GM23338 (cell line): ENCODE data around the gene IL1F10. TPM values are rescaled to one million over a fixed set of nuclear protein-coding genes. Genes with fewer than 3 reads are reported as not detected.

Experiments
- ATAC-seq: fragments of 200-7000 bp; cut with Tn5 transposase; 3 replicates; pipeline ENCODE4 v1.9.1; 2020
- DNase-seq: peaks from one replicate; pipeline ENCODE4 v3.0.0-alpha.2; 2015; ENCODE audit warnings: low spot score
- H2AFZ ChIP-seq: fragments of 200-600 bp; sonication (generic); 2 replicates; pipeline ENCODE4 v1.8.0; 2016; ENCODE audit warnings: antibody characterized with exemption, mild to moderate bottlenecking, moderate library complexity
- H3F3A ChIP-seq: fragments of 200-600 bp; sonication (generic); replicated peaks from 2 replicates; pipeline ENCODE4 v1.8.0; 2017; ENCODE audit warnings: antibody characterized with exemption, mixed run types, low read depth
- H3K27ac ChIP-seq: fragments of 200-600 bp; sonication (generic); 2 replicates; pipeline ENCODE4 v1.6.1; 2016; ENCODE audit warnings: low read depth
- H3K27me3 ChIP-seq: fragments of 200-600 bp; sonication (generic); 2 replicates; pipeline ENCODE4 v1.8.0; 2016; ENCODE audit warnings: mild to moderate bottlenecking, mixed run types, moderate library complexity; ENCODE audit not compliant: insufficient read depth
- H3K36me3 ChIP-seq: fragments of 200-600 bp; sonication (generic); 2 replicates; pipeline ENCODE4 v1.8.0; 2016; ENCODE audit warnings: mild to moderate bottlenecking; ENCODE audit not compliant: insufficient read depth
- H3K4me1 ChIP-seq: fragments of 200-600 bp; sonication (generic); 2 replicates; pipeline ENCODE4 v1.8.0; 2016; ENCODE audit warnings: mild to moderate bottlenecking, moderate library complexity; ENCODE audit not compliant: insufficient read depth
- H3K4me2 ChIP-seq: fragments of 200-600 bp; sonication (generic); 2 replicates; pipeline ENCODE4 v1.7.1; 2017; ENCODE audit warnings: mixed run types
- H3K4me3 ChIP-seq: fragments of 200-600 bp; sonication (generic); 2 replicates; pipeline ENCODE4 v1.6.1; 2016; ENCODE audit warnings: mixed run types
- H3K79me2 ChIP-seq: fragments of 200-600 bp; sonication (generic); replicated peaks from 2 replicates; pipeline ENCODE4 v1.8.0; 2017; ENCODE audit warnings: mild to moderate bottlenecking; ENCODE audit not compliant: insufficient read depth
- H3K9me2 ChIP-seq: fragments of 200-600 bp; sonication (generic); 2 replicates; pipeline ENCODE4 v1.8.0; 2017; ENCODE audit not compliant: insufficient read depth
- H4K20me1 ChIP-seq: fragments of 200-600 bp; sonication (generic); replicated peaks from 2 replicates; pipeline ENCODE4 v1.8.0; 2017; ENCODE audit warnings: mild to moderate bottlenecking; ENCODE audit not compliant: insufficient read depth
- H3K27ac Mint-ChIP-seq: 2 replicates; pipeline ENCODE4 v1.8.0; 2020; ENCODE audit warnings: inconsistent platforms, mild to moderate bottlenecking, moderate library complexity, mixed read lengths
- H3K27me3 Mint-ChIP-seq: 3 replicates; pipeline ENCODE4 v1.8.0; 2022; ENCODE audit warnings: low read depth, mild to moderate bottlenecking, moderate library complexity, mixed read lengths, inconsistent platforms; ENCODE audit not compliant: insufficient read depth, poor library complexity
- H3K36me3 Mint-ChIP-seq: 3 replicates; pipeline ENCODE4 v1.8.0; 2021; ENCODE audit warnings: low read depth, mild to moderate bottlenecking, inconsistent platforms, moderate library complexity, mixed read lengths
- H3K4me1 Mint-ChIP-seq: 3 replicates; pipeline ENCODE4 v1.8.0; 2020; ENCODE audit warnings: mild to moderate bottlenecking, inconsistent platforms, mixed read lengths
- H3K4me3 Mint-ChIP-seq: 3 replicates; pipeline ENCODE4 v1.8.0; 2021; ENCODE audit warnings: moderate library complexity, mild to moderate bottlenecking, inconsistent platforms, mixed read lengths
- H3K9me3 Mint-ChIP-seq: 3 replicates; pipeline ENCODE4 v1.8.0; 2020; ENCODE audit warnings: moderate library complexity, mild to moderate bottlenecking, inconsistent platforms, mixed read lengths
- CREB1 ChIP-seq: fragments of 250-450 bp; sonication (Bioruptor Pico); IDR thresholded peaks from 2 replicates; pipeline ENCODE4 v1.5.0; 2020; ENCODE audit warnings: low read depth, mild to moderate bottlenecking, moderate library complexity
- CTCF ChIP-seq, 2 experiments: fragments of 200-600 bp in 1 of 2; sonication (generic) in 1 of 2; conservative IDR thresholded peaks; 2 replicates each; pipeline versions ENCODE4 v1.5.1 to v1.6.1; 2016 to 2017; ENCODE audit warnings: antibody characterized with exemption in 2 of 2, low read depth in 2 of 2, mild to moderate bottlenecking in 2 of 2, moderate library complexity in 1 of 2
- ETS1 ChIP-seq: IDR thresholded peaks from 2 replicates; pipeline ENCODE4 v1.6.1; 2016; ENCODE audit warnings: antibody characterized with exemption
- EZH2 ChIP-seq: fragments of 200-600 bp; sonication (generic); IDR thresholded peaks from one replicate; pipeline ENCODE4 v1.8.0; 2017; ENCODE audit warnings: antibody characterized with exemption, mild to moderate bottlenecking, low read depth; ENCODE audit not compliant: unreplicated experiment
- EZH2phosphoT487 ChIP-seq: fragments of 200-600 bp; sonication (generic); IDR thresholded peaks from one replicate; pipeline ENCODE4 v1.8.1; 2018; ENCODE audit warnings: antibody characterized with exemption; ENCODE audit not compliant: unreplicated experiment
- JUNB ChIP-seq: IDR thresholded peaks from one replicate; pipeline ENCODE4 v1.6.1; 2016; ENCODE audit warnings: antibody characterized with exemption; ENCODE audit not compliant: unreplicated experiment
- NANOG ChIP-seq: IDR thresholded peaks from 2 replicates; pipeline ENCODE4 v1.6.1; 2016; ENCODE audit warnings: antibody characterized with exemption, borderline replicate concordance
- POLR2AphosphoS5 ChIP-seq: IDR thresholded peaks from 2 replicates; pipeline ENCODE4 v1.6.1; 2016; ENCODE audit warnings: antibody characterized with exemption, low read depth
- REST ChIP-seq: IDR thresholded peaks from one replicate; pipeline ENCODE4 v1.6.1; 2018; ENCODE audit warnings: antibody characterized with exemption; ENCODE audit not compliant: unreplicated experiment
- STAT1 ChIP-seq: IDR thresholded peaks from one replicate; pipeline ENCODE4 v1.6.1; 2016; ENCODE audit warnings: antibody characterized with exemption; ENCODE audit not compliant: unreplicated experiment
- ZNF114 ChIP-seq: fragments of 250-450 bp; sonication (Bioruptor Pico); IDR thresholded peaks from 2 replicates; pipeline ENCODE4 v1.5.0; 2020; ENCODE audit warnings: mild to moderate bottlenecking, moderate library complexity
- ZNF331 ChIP-seq: fragments of 250-450 bp; sonication (Bioruptor Pico); IDR thresholded peaks from 2 replicates; pipeline ENCODE4 v1.5.0; 2020; ENCODE audit warnings: low read depth, mild to moderate bottlenecking, moderate library complexity
- ZNF462 ChIP-seq: fragments of 250-450 bp; sonication (Bioruptor Pico); IDR thresholded peaks from 2 replicates; pipeline ENCODE4 v1.5.0; 2020; ENCODE audit warnings: mild to moderate bottlenecking, moderate library complexity
- polyA plus RNA-seq: library from polyadenylated mRNA; unstranded; fragments of >200 nt; fragmentation: Nextera tagmentation; extraction: Ambion mirVana; gene quantifications from 2 replicates; pipeline ENCODE4 v1.2.1, GENCODE V29; 2016
- total RNA-seq: library from RNA; depleted of rRNA; stranded (reverse); fragments of >200 nt; shearing (Covaris generic); gene quantifications from 2 replicates; pipeline ENCODE4 v1.2.3, GENCODE V29; 2014

IL1F10 gene
- total and polyA plus RNA-seq, 2 experiments from 2014 or later: not detected

- H3K4me2 ChIP-seq: no peak overlapping the region
- H3K27ac ChIP-seq: no peak overlapping the region
- H2AFZ ChIP-seq: peak overlapping the region; percentile 63; the same call in 1 of the 2 replicates
- no peaks in the 10 kb centered on the region for H3K36me3 Mint-ChIP-seq
- peaks cover 16% of the 10 kb centered on the region; the same call in 1 of the 2 replicates for H3K9me2 ChIP-seq
- H3K27me3 ChIP-seq: no peaks in the 10 kb centered on the region
- H3K79me2 ChIP-seq: no peaks in the 10 kb centered on the region
- H3K36me3 ChIP-seq: no peaks in the 10 kb centered on the region
- no peak for ATAC-seq
- peaks cover 5% of the 10 kb centered on the region for H3K27me3 Mint-ChIP-seq
- no peaks in the 10 kb centered on the region for H3F3A ChIP-seq
- peaks cover 5% of the 10 kb centered on the region; the same call in 1 of the 2 replicates for H3K4me1 ChIP-seq
- no peak overlapping the region for H3K4me3 Mint-ChIP-seq
- no peaks in the 10 kb centered on the region for H4K20me1 ChIP-seq
- no peak overlapping the region for H3K27ac Mint-ChIP-seq
- H3K4me1 Mint-ChIP-seq: peaks cover 13% of the 10 kb centered on the region; the same call in 2 of the 3 replicates
- DNase-seq: no peak
- TF ChIP-seq CTCF (conservative IDR thresholded peaks at IDR 0.05; ENCODE audit: low read depth in 2 of 2) (no peak), ZNF331 (CRISPR knock-in tag) (no peak), EZH2phosphoT487 (no peak), REST (no peak), ETS1 (no peak), POLR2AphosphoS5 (no peak), ZNF114 (CRISPR knock-in tag) (no peak), EZH2 (no peak), STAT1 (no peak), ZNF462 (no peak), CREB1 (CRISPR knock-in tag) (no peak), NANOG (no peak), JUNB (no peak)
- H3K9me3 Mint-ChIP-seq: no peaks in the 10 kb centered on the region; the same call in 1 of the 3 replicates
- H3K4me3 ChIP-seq: no peak overlapping the region
Measured at GRCh38 chr2:113027691-113028090, 40.1 kb upstream of the IL1F10 start.
